NCI-H146 treated with DMSO at 0.1 percent for 48 hours (cell line): Measurements from ENCODE around the gene RECQL.
"Not testable (repeated sequence)": the region's sequence is repeated elsewhere in the genome, so short reads cannot be mapped to it uniquely, and the experiment has no call there.

Source experiments
- DNase-seq: peaks from one replicate; lab custom pipeline; 2025; ENCODE audit not compliant: unreplicated experiment; lab: John Stamatoyannopoulos, UW

Gene RECQL

GRCh38 chr12:21502872-21503271 lies 1.4 kb upstream of the RECQL start:
- DNase-seq = no peak

DNA sequence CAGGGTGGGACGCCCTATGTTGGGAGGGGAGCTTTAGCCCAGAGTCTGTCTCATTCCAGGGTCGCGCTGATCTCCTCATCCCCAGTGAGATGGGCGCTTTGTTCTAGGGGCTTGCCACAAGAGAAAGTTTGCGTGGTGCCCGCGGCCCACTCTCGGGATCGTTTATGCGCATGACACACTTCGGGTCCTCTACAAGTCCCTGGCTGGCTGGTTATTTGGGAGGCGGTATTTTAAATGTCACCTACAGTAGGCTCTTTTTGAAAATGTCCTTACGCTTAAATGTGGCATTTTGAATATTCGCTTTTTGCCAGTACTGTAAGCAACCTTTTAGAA lies 695 bp upstream of the RECQL start:
- DNase-seq = peak; percentile 68

- DNase-seq = peak; percentile 79
Observed at GRCh38 chr12:21500786-21501257, 613 bp downstream of the RECQL start.

GRCh38 chr12:21499765-21500164 lies 1.7 kb downstream of the RECQL start:
- DNase-seq = no peak

DNA sequence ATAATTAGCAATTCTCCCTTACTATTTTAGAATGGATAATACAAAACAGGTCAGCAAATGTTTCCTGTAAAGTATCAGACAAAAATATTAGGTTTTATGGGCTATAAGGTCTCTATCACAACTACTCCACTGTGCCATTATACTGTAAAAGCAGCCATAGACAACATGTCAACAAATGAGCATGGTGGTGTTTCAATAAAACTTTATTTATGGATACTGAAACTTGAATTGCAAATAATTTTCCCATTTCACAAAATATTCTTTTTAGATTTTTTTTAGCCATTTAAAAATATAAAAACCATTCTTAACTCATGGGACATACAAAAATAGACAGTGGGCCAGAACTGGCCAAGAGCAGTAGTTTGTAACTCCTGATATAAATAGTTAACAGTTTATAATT lies 15.4 kb downstream of the RECQL start:
- no peak for DNase-seq

GRCh38 chr12:21483531-21483930 lies 17.9 kb downstream of the RECQL start:
- peak; percentile 79 for DNase-seq

GRCh38 chr12:21478756-21479455 lies 22.5 kb downstream of the RECQL start:
- DNase-seq = no peak

DNA sequence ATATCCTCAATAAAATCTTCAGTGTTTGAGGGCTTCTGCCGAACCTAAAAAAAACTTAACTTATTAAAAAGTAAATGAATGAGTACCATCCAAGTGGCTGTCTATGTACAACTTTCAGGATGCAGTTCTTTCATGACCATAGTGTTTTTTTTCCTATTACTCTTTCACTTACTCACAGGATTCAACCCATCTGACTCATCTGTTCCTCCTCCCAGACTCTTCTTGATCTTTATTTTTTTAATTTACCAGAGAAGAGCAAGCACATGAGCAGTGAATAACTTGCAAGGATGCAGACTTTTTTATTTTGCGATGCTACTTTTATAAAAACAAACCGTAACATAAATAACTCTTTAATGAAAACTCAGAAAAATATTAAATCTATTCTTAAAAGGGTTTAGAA lies 24.5 kb downstream of the RECQL start:
- DNase-seq = no peak

DNA sequence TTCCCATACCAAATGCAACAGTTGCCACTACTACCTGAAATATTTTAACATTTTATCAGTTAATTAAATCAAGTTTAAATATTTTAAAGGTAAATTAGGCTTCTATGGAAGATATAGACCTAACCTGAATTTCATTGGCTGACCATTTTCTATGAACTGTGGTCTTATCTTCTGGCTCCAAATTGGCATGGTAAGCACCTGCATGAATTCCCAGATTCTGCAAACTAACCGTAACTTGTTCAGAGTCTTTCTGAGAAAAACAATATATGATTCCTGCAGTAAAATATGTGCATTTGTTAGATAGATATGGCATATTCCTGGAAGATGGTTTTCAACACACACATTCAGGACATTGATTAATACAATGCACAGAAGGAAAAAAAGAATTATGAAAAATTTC lies 25.9 kb downstream of the RECQL start:
- DNase-seq = no peak

DNA sequence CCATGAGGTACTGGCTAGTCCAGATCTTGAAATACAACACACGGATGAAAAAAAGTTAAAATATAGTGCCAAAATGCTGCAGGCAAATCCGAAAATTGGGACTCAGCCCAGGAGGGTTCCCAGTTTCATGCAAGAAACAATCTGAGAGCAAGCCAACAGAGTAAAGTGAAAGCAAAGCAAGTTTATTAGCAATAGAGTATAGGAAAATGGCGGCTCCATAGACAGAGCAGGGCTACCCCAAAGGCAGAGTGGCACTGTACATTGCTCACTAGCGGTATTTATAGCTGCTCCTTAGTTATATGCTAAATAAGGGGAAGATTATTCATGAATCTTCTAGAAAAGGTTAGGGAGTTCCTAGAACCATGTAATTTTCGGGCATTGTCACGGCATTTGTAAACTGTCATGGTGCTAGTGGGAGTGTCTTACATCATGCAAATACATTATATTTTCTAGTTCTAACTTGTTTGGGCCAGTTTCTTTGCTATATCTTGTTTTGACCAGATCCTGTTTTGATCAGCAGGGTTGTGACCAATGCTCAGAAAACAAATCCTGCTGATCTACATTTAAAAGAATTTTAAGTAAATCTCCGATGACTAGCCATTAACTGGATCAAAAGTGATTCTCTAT lies 29.1 kb downstream of the RECQL start:
- DNase-seq = no peak

- DNase-seq = no peak
Observed at GRCh38 chr12:21471294-21471693, 30.1 kb downstream of the RECQL start.

DNA sequence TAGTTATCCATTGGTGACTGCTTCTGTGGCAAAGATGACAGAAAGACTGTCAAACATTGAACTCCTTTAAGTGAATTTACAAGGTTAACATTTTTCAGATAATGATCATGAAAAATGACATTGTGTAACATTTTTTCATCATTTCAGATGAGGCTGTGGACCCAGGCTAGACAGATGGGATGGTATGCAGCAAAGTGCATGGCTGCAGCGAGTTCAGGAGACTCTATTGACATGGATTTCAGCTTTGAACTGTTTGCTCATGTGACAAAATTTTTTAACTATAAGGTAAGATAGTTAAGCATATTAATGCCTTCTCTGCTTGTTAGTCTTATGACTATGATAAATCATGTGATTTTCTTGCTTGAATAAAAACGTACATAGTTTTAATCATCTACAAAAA lies 34.1 kb downstream of the RECQL start:
- not testable (repeated sequence) for DNase-seq

DNA sequence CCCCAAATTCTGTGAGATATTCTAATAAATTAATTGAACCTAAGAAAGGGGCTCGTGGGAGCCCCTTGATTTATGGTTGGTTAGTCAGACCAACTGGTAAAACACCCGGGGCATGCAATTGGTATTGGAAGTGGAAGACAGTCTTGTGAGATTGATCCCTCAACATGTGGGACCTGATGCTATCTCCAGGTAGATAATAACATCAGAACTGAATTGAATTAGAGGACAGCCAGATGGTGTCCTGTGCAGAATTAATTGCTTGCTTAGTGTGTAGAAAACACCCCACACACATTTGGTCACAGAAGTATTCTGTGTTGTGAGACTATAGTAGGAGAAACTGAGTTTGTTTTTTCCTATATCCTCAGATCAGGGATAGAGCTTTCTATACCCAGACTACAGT lies 42.0 kb downstream of the RECQL start:
- DNase-seq = no peak

DNA sequence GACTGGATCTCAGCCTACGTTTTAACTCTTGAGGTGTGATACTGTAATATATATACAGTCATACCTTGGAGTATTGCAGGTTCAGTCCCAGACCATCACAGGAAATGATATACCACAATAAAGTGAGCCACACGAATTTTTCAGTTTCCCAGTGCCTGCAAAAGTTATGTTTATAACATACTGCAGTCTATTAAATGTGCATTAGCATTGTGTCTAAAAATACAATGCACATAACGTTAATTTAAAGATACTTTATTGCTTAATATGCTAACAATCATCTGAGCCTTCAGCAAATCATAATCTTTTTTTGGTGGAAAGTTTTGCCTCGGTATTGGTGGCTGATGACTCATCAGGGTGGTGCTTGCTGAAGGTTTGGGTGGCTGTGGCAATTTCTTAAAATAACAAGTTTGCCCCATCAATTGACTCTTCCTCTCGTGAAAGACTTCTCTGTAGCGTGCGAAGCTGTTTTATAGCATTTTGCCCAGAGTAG lies 45.1 kb downstream of the RECQL start:
- DNase-seq = no peak

GRCh38 chr12:21453312-21453852 lies 48.1 kb downstream of the RECQL start:
- DNase-seq = no peak

GRCh38 chr12:21451529-21451928 lies 49.9 kb downstream of the RECQL start:
- no peak for DNase-seq

- DNase-seq = no peak
Observed at GRCh38 chr12:21444193-21445146, 57.0 kb downstream of the RECQL start.

DNA sequence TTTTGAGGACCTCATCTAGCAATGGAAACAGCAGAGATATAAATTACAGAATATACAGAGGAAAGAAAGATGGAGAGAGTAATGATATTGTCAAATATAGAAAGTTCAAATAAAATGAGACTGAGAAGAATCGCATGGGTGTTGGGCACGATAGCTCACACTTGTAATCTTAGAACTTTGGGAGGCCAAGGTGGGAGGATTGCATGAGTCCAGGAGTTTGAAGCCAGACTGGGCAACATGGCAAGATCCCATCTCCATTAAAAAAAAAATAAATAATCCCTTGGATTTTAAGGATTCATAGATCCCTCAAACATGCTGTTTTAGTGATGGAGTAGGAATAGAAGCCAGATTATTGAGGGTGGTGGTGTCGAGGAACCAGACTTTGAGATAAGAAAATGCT lies 62.1 kb downstream of the RECQL start:
- no peak for DNase-seq

DNA sequence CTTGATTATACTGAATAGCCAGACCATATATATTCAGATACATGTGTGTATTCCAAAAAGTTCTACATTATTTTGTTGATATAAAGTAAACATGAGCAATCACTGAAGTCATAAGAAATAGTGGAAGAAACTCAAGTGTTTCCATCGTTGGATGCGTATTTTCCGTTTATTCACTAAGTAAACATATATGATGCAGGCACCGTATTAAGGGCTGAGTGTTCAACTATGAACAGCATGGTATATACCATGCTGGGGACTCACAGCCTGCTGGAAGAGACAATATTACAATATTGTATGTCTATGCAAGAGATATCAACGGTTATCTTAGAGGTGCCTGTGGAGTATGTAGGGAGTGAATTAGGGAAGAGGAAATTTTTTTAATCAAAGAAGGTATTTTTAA lies 62.8 kb downstream of the RECQL start:
- no peak for DNase-seq

GRCh38 chr12:21434699-21435098 lies 66.7 kb downstream of the RECQL start:
- no peak for DNase-seq

DNA sequence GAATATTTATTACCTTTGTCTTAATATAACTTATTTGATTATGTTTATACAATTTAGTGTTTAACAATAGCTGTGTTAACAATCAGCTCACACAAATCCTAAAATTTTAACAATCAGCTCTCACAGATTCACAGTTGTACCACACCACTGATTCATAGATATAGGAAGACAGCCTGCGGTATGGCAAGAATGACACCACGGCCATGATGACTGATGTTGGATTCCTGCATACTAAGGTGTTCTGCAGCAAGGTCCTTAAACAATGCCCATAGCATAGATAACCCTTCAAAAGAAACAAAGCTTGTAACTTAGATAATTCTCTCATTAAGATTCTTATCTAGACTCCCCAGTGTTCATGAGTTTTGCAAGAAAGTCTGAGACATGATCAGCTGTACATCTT lies 67.9 kb downstream of the RECQL start:
- no peak for DNase-seq
